ENCODE results near the gene TSC2. TPM values are rescaled to one million over a fixed set of nuclear protein-coding genes. Genes with fewer than 3 reads are reported as not detected.

Gene TSC2
- total and polyA plus RNA-seq, 9 of the 15 experiments (the other 6 are each of a cell fraction or from before 2014, with no cell fraction given), result 1.3 to 68.1 (median 16.6) TPM

DNA sequence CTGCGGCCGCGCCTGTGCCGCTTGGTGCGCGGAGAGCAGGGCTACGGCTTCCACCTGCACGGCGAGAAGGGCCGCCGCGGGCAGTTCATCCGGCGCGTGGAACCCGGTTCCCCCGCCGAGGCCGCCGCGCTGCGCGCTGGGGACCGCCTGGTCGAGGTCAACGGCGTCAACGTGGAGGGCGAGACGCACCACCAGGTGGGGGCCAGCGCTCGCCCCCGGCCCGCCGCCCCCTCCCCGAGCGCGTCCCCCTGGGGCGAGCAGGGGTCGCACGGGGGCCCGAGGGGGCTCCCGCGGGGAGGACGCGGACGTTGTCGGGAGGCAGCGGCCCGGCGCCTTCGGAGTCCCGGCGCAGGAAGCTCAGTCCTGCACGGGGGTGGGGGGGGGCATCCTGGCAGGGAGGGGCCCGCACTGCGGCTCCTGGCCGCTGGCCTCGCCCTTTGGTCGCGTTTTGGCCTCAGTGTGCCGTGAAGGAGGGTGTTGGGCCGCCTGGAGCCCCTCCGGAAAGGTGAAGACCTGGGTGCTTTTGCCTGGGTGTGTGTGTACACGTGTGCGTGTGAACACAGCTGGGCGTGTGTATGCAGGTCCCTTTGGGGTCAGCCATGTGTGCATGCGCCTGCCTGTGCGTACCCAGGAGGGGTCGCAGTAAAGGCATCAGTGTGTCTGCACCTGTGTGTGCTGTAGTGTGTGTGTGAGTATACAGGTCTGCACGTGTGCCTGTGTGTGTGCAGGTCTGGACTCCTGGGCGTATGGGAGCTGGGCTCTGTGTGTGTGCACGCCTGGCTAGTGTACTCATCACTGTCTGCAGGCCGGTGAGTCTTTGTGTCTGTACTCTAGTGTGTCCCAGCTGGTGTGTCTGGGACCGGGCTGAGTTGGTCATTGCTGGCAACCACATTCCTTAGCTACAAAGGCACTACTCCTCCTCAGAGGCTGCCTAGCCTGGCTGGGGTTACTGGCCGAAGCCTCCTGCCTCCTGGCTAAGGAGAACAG lies 20.5 kb upstream of the TSC2 start (continued):
- 0 out of 2 replicates have a peak, but pooled peaks have one; percentile 36 for TF ChIP-seq MYNN (IDR thresholded peaks at IDR 0.05)
- TF ChIP-seq MYNN (CRISPR knock-in tag; IDR thresholded peaks at IDR 0.05), result no peak
- TF ChIP-seq MCM3 (IDR thresholded peaks at IDR 0.05), result no peak
- no peak for TF ChIP-seq SMAD1 (IDR thresholded peaks at IDR 0.05; ENCODE audit: low read depth, low read length, partially characterized antibody)
- TF ChIP-seq ZNF175 (CRISPR knock-in tag; IDR thresholded peaks at IDR 0.05; ENCODE audit: low read depth), result no peak
- no peak for TF ChIP-seq ZNF253 (CRISPR knock-in tag; conservative IDR thresholded peaks at IDR 0.05)
- peak; percentile 63; the same call in 1 of the 2 replicates for TF ChIP-seq GATAD2B (IDR thresholded peaks at IDR 0.05; ENCODE audit: borderline replicate concordance)
- TF ChIP-seq NR3C1 (CRISPR knock-in tag; IDR thresholded peaks at IDR 0.05), result no peak
- TF ChIP-seq, protein P1, sequence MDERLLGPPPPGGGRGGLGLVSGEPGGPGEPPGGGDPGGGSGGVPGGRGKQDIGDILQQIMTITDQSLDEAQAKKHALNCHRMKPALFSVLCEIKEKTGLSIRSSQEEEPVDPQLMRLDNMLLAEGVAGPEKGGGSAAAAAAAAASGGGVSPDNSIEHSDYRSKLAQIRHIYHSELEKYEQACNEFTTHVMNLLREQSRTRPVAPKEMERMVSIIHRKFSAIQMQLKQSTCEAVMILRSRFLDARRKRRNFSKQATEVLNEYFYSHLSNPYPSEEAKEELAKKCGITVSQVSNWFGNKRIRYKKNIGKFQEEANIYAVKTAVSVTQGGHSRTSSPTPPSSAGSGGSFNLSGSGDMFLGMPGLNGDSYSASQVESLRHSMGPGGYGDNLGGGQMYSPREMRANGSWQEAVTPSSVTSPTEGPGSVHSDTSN (CRISPR knock-in tag; IDR thresholded peaks at IDR 0.05; ENCODE audit: low read depth), result no peak
- TF ChIP-seq, protein P1 (tag; conservative IDR thresholded peaks at IDR 0.05; ENCODE audit: low read depth), result no peak
- no peak for TF ChIP-seq ZNF707 (CRISPR knock-in tag; conservative IDR thresholded peaks at IDR 0.05)
- TF ChIP-seq, protein P2, sequence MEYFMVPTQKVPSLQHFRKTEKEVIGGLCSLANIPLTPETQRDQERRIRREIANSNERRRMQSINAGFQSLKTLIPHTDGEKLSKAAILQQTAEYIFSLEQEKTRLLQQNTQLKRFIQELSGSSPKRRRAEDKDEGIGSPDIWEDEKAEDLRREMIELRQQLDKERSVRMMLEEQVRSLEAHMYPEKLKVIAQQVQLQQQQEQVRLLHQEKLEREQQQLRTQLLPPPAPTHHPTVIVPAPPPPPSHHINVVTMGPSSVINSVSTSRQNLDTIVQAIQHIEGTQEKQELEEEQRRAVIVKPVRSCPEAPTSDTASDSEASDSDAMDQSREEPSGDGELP (CRISPR knock-in tag; IDR thresholded peaks at IDR 0.05; ENCODE audit: borderline replicate concordance), result peak; percentile 60; the same call in 1 of the 2 replicates
- no peak for TF ChIP-seq ZSCAN32 (CRISPR knock-in tag; IDR thresholded peaks at IDR 0.05)
- TF ChIP-seq, protein P3, sequence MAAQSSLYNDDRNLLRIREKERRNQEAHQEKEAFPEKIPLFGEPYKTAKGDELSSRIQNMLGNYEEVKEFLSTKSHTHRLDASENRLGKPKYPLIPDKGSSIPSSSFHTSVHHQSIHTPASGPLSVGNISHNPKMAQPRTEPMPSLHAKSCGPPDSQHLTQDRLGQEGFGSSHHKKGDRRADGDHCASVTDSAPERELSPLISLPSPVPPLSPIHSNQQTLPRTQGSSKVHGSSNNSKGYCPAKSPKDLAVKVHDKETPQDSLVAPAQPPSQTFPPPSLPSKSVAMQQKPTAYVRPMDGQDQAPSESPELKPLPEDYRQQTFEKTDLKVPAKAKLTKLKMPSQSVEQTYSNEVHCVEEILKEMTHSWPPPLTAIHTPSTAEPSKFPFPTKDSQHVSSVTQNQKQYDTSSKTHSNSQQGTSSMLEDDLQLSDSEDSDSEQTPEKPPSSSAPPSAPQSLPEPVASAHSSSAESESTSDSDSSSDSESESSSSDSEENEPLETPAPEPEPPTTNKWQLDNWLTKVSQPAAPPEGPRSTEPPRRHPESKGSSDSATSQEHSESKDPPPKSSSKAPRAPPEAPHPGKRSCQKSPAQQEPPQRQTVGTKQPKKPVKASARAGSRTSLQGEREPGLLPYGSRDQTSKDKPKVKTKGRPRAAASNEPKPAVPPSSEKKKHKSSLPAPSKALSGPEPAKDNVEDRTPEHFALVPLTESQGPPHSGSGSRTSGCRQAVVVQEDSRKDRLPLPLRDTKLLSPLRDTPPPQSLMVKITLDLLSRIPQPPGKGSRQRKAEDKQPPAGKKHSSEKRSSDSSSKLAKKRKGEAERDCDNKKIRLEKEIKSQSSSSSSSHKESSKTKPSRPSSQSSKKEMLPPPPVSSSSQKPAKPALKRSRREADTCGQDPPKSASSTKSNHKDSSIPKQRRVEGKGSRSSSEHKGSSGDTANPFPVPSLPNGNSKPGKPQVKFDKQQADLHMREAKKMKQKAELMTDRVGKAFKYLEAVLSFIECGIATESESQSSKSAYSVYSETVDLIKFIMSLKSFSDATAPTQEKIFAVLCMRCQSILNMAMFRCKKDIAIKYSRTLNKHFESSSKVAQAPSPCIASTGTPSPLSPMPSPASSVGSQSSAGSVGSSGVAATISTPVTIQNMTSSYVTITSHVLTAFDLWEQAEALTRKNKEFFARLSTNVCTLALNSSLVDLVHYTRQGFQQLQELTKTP (IDR thresholded peaks at IDR 0.05; ENCODE audit: low read depth in 1 of 2, partially characterized antibody in 2 of 2), result peak in 1 of 2 experiments; percentile 57
- no peak for TF ChIP-seq ZC3H8 (IDR thresholded peaks at IDR 0.05)
- TF ChIP-seq PRPF4 (IDR thresholded peaks at IDR 0.05; ENCODE audit: insufficient read depth, low read depth, low read length, poor library complexity, severe bottlenecking), result no peak
- TF ChIP-seq SIN3A (IDR thresholded peaks at IDR 0.05; ENCODE audit: borderline replicate concordance in 2 of 2, control insufficient read depth in 1 of 2, low read depth in 2 of 2, low read length in 2 of 2), result peak; percentile 6 to 37; a peak in 1 of 4 replicates

All from K562 (cell line).